ENCODE measurements around the gene NOL6.

The NOL6 gene

GRCh38 chr9:33453999-33454660 lies 19.6 kb downstream of the NOL6 start:
- no peak overlapping the region for H3K4me3 ChIP-seq (ENCODE audit: control insufficient read depth, low read depth, low read length)
- no peak for DNase-seq (ENCODE audit: low read depth)
- TF ChIP-seq, protein P1, sequence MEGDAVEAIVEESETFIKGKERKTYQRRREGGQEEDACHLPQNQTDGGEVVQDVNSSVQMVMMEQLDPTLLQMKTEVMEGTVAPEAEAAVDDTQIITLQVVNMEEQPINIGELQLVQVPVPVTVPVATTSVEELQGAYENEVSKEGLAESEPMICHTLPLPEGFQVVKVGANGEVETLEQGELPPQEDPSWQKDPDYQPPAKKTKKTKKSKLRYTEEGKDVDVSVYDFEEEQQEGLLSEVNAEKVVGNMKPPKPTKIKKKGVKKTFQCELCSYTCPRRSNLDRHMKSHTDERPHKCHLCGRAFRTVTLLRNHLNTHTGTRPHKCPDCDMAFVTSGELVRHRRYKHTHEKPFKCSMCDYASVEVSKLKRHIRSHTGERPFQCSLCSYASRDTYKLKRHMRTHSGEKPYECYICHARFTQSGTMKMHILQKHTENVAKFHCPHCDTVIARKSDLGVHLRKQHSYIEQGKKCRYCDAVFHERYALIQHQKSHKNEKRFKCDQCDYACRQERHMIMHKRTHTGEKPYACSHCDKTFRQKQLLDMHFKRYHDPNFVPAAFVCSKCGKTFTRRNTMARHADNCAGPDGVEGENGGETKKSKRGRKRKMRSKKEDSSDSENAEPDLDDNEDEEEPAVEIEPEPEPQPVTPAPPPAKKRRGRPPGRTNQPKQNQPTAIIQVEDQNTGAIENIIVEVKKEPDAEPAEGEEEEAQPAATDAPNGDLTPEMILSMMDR (conservative IDR thresholded peaks at IDR 0.05; ENCODE audit: control insufficient read depth, insufficient read depth, low read depth, low read length): no peak

GRCh38 chr9:33453286-33453860 lies 20.4 kb downstream of the NOL6 start:
- TF ChIP-seq, protein P1 (conservative IDR thresholded peaks at IDR 0.05; ENCODE audit: control insufficient read depth, insufficient read depth, low read depth, low read length): no peak
- no peak for DNase-seq (ENCODE audit: low read depth)
- no peak overlapping the region for H3K4me3 ChIP-seq (ENCODE audit: control insufficient read depth, low read depth, low read length)

DNA sequence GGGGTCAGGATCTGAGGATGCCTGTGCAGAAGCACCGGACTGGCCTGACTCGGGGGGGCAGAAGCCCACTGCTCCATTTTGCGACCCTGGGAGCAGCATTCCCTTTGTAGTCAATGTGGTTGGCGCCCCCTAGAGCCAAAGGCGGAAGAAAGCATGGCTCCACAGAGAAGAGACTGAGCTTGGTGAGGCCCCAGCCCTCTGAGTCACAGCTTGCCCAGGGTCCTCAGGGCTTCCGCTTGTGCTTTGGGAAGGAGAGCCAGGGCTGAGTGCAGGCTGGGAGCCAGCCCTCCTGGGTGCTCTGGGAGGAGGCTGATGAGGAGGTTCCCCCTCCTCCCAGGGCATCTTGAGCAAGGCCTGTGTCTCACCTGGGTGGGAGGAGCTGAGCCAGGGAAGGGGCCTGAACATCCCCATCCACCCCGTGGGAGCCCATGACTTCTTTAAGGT lies 20.9 kb downstream of the NOL6 start:
- no peak overlapping the region for H3K4me3 ChIP-seq (ENCODE audit: control insufficient read depth, low read depth, low read length)

DNA sequence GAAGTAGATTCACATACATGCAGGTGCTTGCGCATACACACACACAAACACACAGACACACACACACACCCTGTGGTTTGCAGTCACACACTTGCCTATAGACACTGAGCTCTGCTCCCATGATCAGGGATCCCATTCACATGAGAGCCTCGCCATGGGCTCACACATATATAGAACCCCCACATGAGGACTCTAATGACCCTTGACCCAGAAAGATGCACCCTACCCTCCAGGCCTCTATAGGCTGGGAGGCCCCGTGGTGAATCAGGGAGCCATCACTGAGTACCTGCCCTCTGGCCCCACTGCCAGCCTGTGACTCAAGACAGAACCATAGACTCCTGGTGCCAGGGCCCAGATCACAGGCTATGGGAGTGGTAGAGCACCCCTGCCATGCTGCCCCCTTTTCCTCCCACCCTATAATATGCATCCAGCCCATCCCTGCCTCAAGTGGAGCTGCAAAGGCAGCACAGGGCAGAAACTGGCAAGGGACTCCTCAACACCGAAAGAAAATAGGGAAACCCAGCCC lies 23.0 kb downstream of the NOL6 start:
- DNase-seq (ENCODE audit: low read depth): no peak
- TF ChIP-seq, protein P1 (conservative IDR thresholded peaks at IDR 0.05; ENCODE audit: control insufficient read depth, insufficient read depth, low read depth, low read length): no peak
- H3K4me3 ChIP-seq (ENCODE audit: control insufficient read depth, low read depth, low read length): no peak overlapping the region

More for the DNA sequence above, 20.9 kb downstream of the NOL6 start:
- TF ChIP-seq, protein P1 (conservative IDR thresholded peaks at IDR 0.05; ENCODE audit: control insufficient read depth, insufficient read depth, low read depth, low read length): peak; percentile 74
- DNase-seq (ENCODE audit: low read depth): peak; percentile 82

GRCh38 chr9:33449715-33450114 lies 24.0 kb downstream of the NOL6 start:
- H3K4me3 ChIP-seq (ENCODE audit: control insufficient read depth, low read depth, low read length): no peak overlapping the region
- TF ChIP-seq, protein P1 (conservative IDR thresholded peaks at IDR 0.05; ENCODE audit: control insufficient read depth, insufficient read depth, low read depth, low read length): no peak
- DNase-seq (ENCODE audit: low read depth): no peak

GRCh38 chr9:33447799-33448553 lies 25.7 kb downstream of the NOL6 start:
- H3K4me3 ChIP-seq (ENCODE audit: control insufficient read depth, low read depth, low read length): peak overlapping the region; percentile 21
- no peak for DNase-seq (ENCODE audit: low read depth)
- TF ChIP-seq, protein P1 (conservative IDR thresholded peaks at IDR 0.05; ENCODE audit: control insufficient read depth, insufficient read depth, low read depth, low read length): no peak
